Neural cell (in vitro differentiated cells): ENCODE data around the gene PHACTR3. TPM values are rescaled to one million over a fixed set of nuclear protein-coding genes. Genes with fewer than 3 reads are reported as not detected.

Experiments
- H2AFZ ChIP-seq: fragments of 200-600, 300-800 bp; sonication (generic), shearing (Covaris generic); 2 replicates; pipeline ENCODE4 v1.6.0; 2014; ENCODE audit warnings: low read depth, mild to moderate bottlenecking, antibody characterized with exemption, low read length, moderate library complexity
- H3F3A ChIP-seq: fragments of 200-600 bp; shearing (Covaris generic); 2 replicates; pipeline ENCODE4 v1.6.1; 2016; ENCODE audit warnings: mild to moderate bottlenecking, moderate library complexity, mixed read lengths, antibody characterized with exemption, low read length; ENCODE audit not compliant: insufficient read depth, poor library complexity, severe bottlenecking
- H3K27ac ChIP-seq: fragments of 200-600, 300-800 bp; sonication (generic), shearing (Covaris generic); 2 replicates; pipeline ENCODE4 v1.5.1; 2014; ENCODE audit warnings: mild to moderate bottlenecking, low read length, moderate library complexity
- H3K27me3 ChIP-seq: fragments of 300-800, 200-600 bp; sonication (generic), shearing (Covaris generic); 2 replicates; pipeline ENCODE4 v1.6.0; 2014; ENCODE audit warnings: mild to moderate bottlenecking, low read depth, low read length, moderate library complexity; ENCODE audit not compliant: insufficient read depth
- H3K36me3 ChIP-seq: fragments of 300-800, 200-600 bp; sonication (generic), shearing (Covaris generic); 2 replicates; pipeline ENCODE4 v1.5.1; 2014; ENCODE audit warnings: mild to moderate bottlenecking, antibody characterized with exemption, low read length, moderate library complexity; ENCODE audit not compliant: insufficient read depth
- H3K4me2 ChIP-seq: fragments of 300-800, 200-600 bp; sonication (generic), shearing (Covaris generic); 2 replicates; pipeline ENCODE4 v1.6.0; 2014; ENCODE audit warnings: mild to moderate bottlenecking, low read length
- H3K4me3 ChIP-seq: fragments of 300-800, 200-600 bp; sonication (generic), shearing (Covaris generic); 2 replicates; pipeline ENCODE4 v1.5.1; 2014; ENCODE audit warnings: mild to moderate bottlenecking, low read length, moderate library complexity
- H3K79me2 ChIP-seq: fragments of 200-600 bp; shearing (Covaris generic); replicated peaks from 2 replicates; pipeline ENCODE4 v1.6.0; 2014; ENCODE audit warnings: mild to moderate bottlenecking, low read length, moderate library complexity; ENCODE audit not compliant: insufficient read depth
- H3K9ac ChIP-seq: fragments of 300-800, 200-600 bp; sonication (generic), shearing (Covaris generic); 2 replicates; pipeline ENCODE4 v1.6.1; 2016; ENCODE audit warnings: mild to moderate bottlenecking, low read length, mixed read lengths
- H3K9me2 ChIP-seq: fragments of 200-600 bp; shearing (Covaris generic); 2 replicates; pipeline ENCODE4 v1.6.1; 2016; ENCODE audit warnings: mild to moderate bottlenecking, low read length, mixed read lengths; ENCODE audit not compliant: insufficient read depth
- H3K9me3 ChIP-seq: fragments of 200-600, 300-800 bp; sonication (generic), shearing (Covaris generic); 2 replicates; pipeline ENCODE4 v1.6.1; 2016; ENCODE audit warnings: mild to moderate bottlenecking, mixed run types, low read length, moderate library complexity, mixed read lengths
- H4K20me1 ChIP-seq: fragments of 200-600 bp; shearing (Covaris generic); 2 replicates; pipeline ENCODE4 v1.6.1; 2016; ENCODE audit warnings: mild to moderate bottlenecking, mixed run types; ENCODE audit not compliant: insufficient read depth
- CTCF ChIP-seq: fragments of 450-650 bp; IDR thresholded peaks from 2 replicates; pipeline ENCODE4 v1.5.1; 2014; ENCODE audit warnings: antibody characterized with exemption, mild to moderate bottlenecking, moderate library complexity; ENCODE audit not compliant: poor library complexity, severe bottlenecking
- EP300 ChIP-seq: fragments of 450-650 bp; conservative IDR thresholded peaks from 2 replicates; pipeline ENCODE4 v1.6.1; 2014; ENCODE audit warnings: antibody characterized with exemption, mild to moderate bottlenecking, moderate library complexity; ENCODE audit not compliant: poor library complexity, severe bottlenecking
- EZH2 ChIP-seq: fragments of 200-600, 300-800 bp; shearing (Covaris generic), sonication (generic); IDR thresholded peaks from 2 replicates; pipeline ENCODE4 v1.6.1; 2014; ENCODE audit warnings: antibody characterized with exemption, low read length, borderline replicate concordance, mild to moderate bottlenecking; ENCODE audit not compliant: insufficient read depth, poor library complexity, severe bottlenecking
- MXI1 ChIP-seq: fragments of 450-650 bp; conservative IDR thresholded peaks from 2 replicates; pipeline ENCODE4 v1.6.1; 2014; ENCODE audit warnings: antibody characterized with exemption, mild to moderate bottlenecking; ENCODE audit not compliant: poor library complexity, severe bottlenecking
- POLR2AphosphoS5 ChIP-seq: IDR thresholded peaks from 2 replicates; pipeline ENCODE4 v1.6.1; 2012
- RAD21 ChIP-seq: fragments of 450-650 bp; conservative IDR thresholded peaks from 2 replicates; pipeline ENCODE4 v1.6.1; 2014; ENCODE audit warnings: antibody characterized with exemption, mild to moderate bottlenecking, moderate library complexity
- REST ChIP-seq: IDR thresholded peaks from 2 replicates; pipeline ENCODE4 v1.6.1; 2012; ENCODE audit warnings: borderline replicate concordance
- SMC3 ChIP-seq: fragments of 450-650 bp; conservative IDR thresholded peaks from 2 replicates; pipeline ENCODE4 v1.6.1; 2014; ENCODE audit warnings: antibody characterized with exemption, mild to moderate bottlenecking, moderate library complexity; ENCODE audit not compliant: poor library complexity
- TAF1 ChIP-seq: IDR thresholded peaks from 2 replicates; pipeline ENCODE4 v1.6.1; 2012; ENCODE audit warnings: low read depth
- polyA plus RNA-seq: library from polyadenylated mRNA; depleted of rRNA; stranded (reverse); fragments of >200 nt; gene quantifications from 2 replicates; pipeline ENCODE4 v1.2.3, GENCODE V29; 2014

The PHACTR3 gene
- polyA plus RNA-seq, 1 donor from 2014 or later, result 1.3 TPM

- no peaks in the 10 kb centered on the region for H4K20me1 ChIP-seq
- no peaks in the 10 kb centered on the region for H3K27me3 ChIP-seq
- no peaks in the 10 kb centered on the region for H3K79me2 ChIP-seq
- H3F3A ChIP-seq, result no peaks in the 10 kb centered on the region
- H3K36me3 ChIP-seq, result no peaks in the 10 kb centered on the region
- H3K9me3 ChIP-seq, result peaks cover 18% of the 10 kb centered on the region
- TF ChIP-seq EZH2, result no peak
- no peak for TF ChIP-seq CTCF
- H3K4me2 ChIP-seq, result no peak overlapping the region
- no peak overlapping the region for H3K9ac ChIP-seq
- no peaks in the 10 kb centered on the region for H3K9me2 ChIP-seq
- H3K4me3 ChIP-seq, result no peak overlapping the region
- H3K27ac ChIP-seq, result no peak overlapping the region
- no peak overlapping the region for H2AFZ ChIP-seq
Observed at GRCh38 chr20:59723108-59723500, 118.8 kb downstream of the PHACTR3 start.

GRCh38 chr20:59723607-59724456 lies 119.5 kb downstream of the PHACTR3 start:
- Histone ChIP-seq H3K27ac (no peak overlapping the region), H3K9me2 (no peaks in the 10 kb centered on the region), H3K9me3 (peaks cover 18% of the 10 kb centered on the region), H4K20me1 (no peaks in the 10 kb centered on the region), H3K27me3 (no peaks in the 10 kb centered on the region), H2AFZ (no peak overlapping the region), H3F3A (no peaks in the 10 kb centered on the region), H3K9ac (no peak overlapping the region), H3K4me3 (no peak overlapping the region), H3K79me2 (no peaks in the 10 kb centered on the region), H3K4me2 (no peak overlapping the region), H3K36me3 (no peaks in the 10 kb centered on the region)
- TF ChIP-seq SMC3, result no peak
- no peak for TF ChIP-seq POLR2AphosphoS5
- TF ChIP-seq CTCF, result no peak
- TF ChIP-seq MXI1, result no peak
- TF ChIP-seq RAD21, result no peak
- no peak for TF ChIP-seq EP300
- no peak for TF ChIP-seq TAF1
- no peak for TF ChIP-seq EZH2
- no peak for TF ChIP-seq REST
